H1 (cell line): ENCODE data around the gene CLDN34.

Experiments
- ASH2L ChIP-seq: fragments of 200-600, 300-600 bp; sonication (generic); IDR thresholded peaks from one replicate; pipeline ENCODE4 v1.7.1; 2017; ENCODE audit warnings: low read length
- BCL11A ChIP-seq, 2 experiments: IDR thresholded peaks; one replicate each; pipeline ENCODE4 v1.6.1; 2011; ENCODE audit warnings: low read depth in 2 of 2, low read length in 2 of 2, mild to moderate bottlenecking in 2 of 2
- CHD2 ChIP-seq: IDR thresholded peaks from 2 replicates; pipeline ENCODE4 v1.6.1; 2012; ENCODE audit warnings: low read length, improper control_type of control experiment
- CTCF ChIP-seq, 3 experiments: IDR thresholded peaks; 1 replicate in 2 of 3; 2 replicates in 1 of 3; pipeline versions ENCODE4 v1.5.1 to v1.6.1; 2011; ENCODE audit warnings: low read length in 3 of 3, mild to moderate bottlenecking in 3 of 3, inconsistent platforms in 2 of 3, low read depth in 1 of 3, moderate library complexity in 1 of 3; ENCODE audit not compliant: insufficient read depth in 1 of 3; ENCODE audit errors: control extremely low read depth in 1 of 3
- EZH2 ChIP-seq: fragments of 200-600 bp; sonication (generic); IDR thresholded peaks from 2 replicates; pipeline ENCODE4 v1.7.1; 2012; ENCODE audit warnings: low read depth, mild to moderate bottlenecking, moderate library complexity, low read length, inconsistent platforms; ENCODE audit not compliant: severe bottlenecking
- MAX ChIP-seq: IDR thresholded peaks from 2 replicates; pipeline ENCODE4 v1.6.1; 2012; ENCODE audit warnings: inconsistent platforms
- POLR2A ChIP-seq, 2 experiments: IDR thresholded peaks; 1 replicate in 1 of 2; 2 replicates in 1 of 2; pipeline ENCODE4 v1.6.1; 2011; ENCODE audit warnings: low read depth in 2 of 2, low read length in 2 of 2, mild to moderate bottlenecking in 2 of 2; ENCODE audit errors: control extremely low read depth in 1 of 2
- POLR2AphosphoS5 ChIP-seq: IDR thresholded peaks from 2 replicates; pipeline ENCODE4 v1.6.1; 2011; ENCODE audit warnings: low read depth, low read length
- RAD21 ChIP-seq, 2 experiments: IDR thresholded peaks in 1 of 2; conservative IDR thresholded peaks in 1 of 2; 2 replicates each; pipeline ENCODE4 v1.6.1; 2011; ENCODE audit warnings: low read depth in 2 of 2, low read length in 2 of 2, improper control_type of control experiment in 1 of 2, inconsistent platforms in 1 of 2, mild to moderate bottlenecking in 1 of 2, moderate library complexity in 1 of 2
- RFX5 ChIP-seq: IDR thresholded peaks from 2 replicates; pipeline ENCODE4 v1.6.1; 2011; ENCODE audit warnings: low read depth, low read length, improper control_type of control experiment, borderline replicate concordance
- TCF12 ChIP-seq: IDR thresholded peaks from 2 replicates; pipeline ENCODE4 v1.6.1; 2011; ENCODE audit warnings: low read depth, mild to moderate bottlenecking, low read length
- YY1 ChIP-seq: IDR thresholded peaks from 2 replicates; pipeline ENCODE4 v1.6.1; 2011; ENCODE audit warnings: low read depth, mild to moderate bottlenecking, low read length

GRCh38 chrX:9921407-9921806 is 45.8 kb upstream of the CLDN34 start:
- TF ChIP-seq MAX: no peak
- TF ChIP-seq CHD2: no peak
- no peak for TF ChIP-seq CTCF (IDR thresholded peaks at IDR 0.05; ENCODE audit: control extremely low read depth in 1 of 3, insufficient read depth in 1 of 3, low read depth in 1 of 3, low read length in 3 of 3)
- no peak for TF ChIP-seq ASH2L
- TF ChIP-seq EZH2: no peak
- TF ChIP-seq TCF12: no peak
- no peak for TF ChIP-seq POLR2A (IDR thresholded peaks at IDR 0.05; ENCODE audit: control extremely low read depth in 1 of 2, low read depth in 2 of 2, low read length in 2 of 2)
- TF ChIP-seq RAD21 (IDR thresholded peaks at IDR 0.05 in 1 of 2, conservative IDR thresholded peaks at IDR 0.05 in 1 of 2; ENCODE audit: low read depth in 2 of 2, low read length in 2 of 2): no peak
- TF ChIP-seq YY1: no peak
- TF ChIP-seq BCL11A (IDR thresholded peaks at IDR 0.05; ENCODE audit: low read depth in 2 of 2, low read length in 2 of 2): no peak
- TF ChIP-seq POLR2AphosphoS5: no peak
- TF ChIP-seq RFX5: no peak
